ENCODE data around the gene TMEM150C.
"Not testable (repeated sequence)": the region's sequence is repeated elsewhere in the genome, so short reads cannot be mapped to it uniquely, and the experiment has no call there.

The TMEM150C gene

DNA sequence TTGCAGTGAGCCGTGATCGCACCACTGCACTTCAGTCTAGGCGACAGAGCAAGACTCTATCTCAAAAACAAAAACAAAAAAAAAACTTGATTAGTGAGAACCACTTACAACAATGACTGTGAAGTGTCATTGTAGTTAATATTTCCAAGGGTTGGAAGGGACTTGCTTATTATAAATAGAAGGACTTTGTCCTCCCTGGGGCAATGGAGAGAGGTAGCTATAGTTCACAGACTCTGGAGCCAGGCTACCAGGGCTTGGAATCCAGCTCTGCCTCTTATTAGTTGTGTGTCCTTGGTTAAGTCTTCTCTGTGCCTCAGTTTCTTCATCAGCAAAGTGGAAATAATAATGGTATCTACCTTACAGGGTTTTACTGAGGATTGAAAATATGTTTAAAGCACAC is 51.6 kb downstream of the TMEM150C start:
- DNase-seq, result no peak

DNA sequence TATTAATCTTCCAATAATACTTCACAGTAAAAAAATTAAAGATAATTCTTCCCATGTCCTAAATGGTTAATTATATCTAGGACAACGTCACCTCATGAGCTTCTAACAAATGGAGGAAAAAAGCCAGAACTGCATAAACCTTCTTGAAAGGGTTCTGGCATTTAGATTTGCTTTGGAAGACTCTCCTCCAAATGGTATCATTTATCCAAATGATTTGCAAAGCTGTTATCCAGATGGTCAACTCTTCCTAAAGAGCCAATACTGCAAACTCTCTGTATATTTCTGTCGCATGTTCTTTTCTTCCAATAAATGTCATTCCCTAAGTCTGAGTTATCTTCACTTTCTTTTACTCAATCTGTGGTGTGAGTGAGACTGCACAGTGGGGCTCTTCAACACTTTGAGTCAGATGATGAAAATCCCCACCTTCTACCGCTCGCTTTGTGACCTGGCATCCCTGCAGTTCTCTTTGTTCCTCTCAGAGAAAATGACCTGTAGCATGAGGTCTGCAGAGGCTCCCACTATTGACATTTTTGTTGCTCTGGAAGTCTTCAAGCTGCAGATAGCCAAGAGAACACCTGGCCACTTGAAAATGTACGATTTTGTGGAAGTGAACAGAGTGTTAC is 52.9 kb downstream of the TMEM150C start:
- no peak for DNase-seq

DNA sequence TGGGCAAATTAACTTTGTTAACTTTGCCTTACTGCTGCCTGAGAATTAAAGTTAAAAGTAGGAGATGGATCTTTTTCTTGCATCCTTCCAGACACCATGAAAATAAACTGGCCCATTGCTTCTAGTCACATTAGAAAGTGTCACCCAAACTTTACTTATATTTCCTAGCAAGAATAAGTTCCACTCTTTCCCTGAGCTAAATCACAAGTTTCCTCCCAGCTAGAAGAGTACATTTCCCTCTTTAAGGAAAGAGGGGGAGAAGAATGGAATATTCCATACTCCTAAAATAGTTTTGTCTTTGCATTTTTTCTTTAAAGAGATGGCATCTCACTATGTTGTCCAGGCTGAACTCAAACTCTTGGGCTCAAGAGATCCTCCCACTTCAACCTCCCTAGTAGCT is 53.8 kb downstream of the TMEM150C start:
- no peak for DNase-seq

DNA sequence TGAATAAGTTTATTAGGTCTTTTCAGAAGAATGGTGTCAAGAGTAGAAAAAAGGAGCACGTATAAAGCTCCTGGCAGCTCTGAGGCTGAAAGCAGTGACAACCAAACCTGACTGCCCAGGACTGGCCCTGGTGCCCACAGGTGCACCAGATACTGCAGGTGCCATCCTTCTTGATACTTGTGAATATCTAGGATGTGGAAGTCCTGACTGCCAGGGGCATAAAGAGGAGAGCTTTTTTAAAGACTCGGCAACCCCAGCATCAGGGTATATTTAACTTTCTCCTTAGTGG is 60.7 kb downstream of the TMEM150C start:
- no peak for DNase-seq

DNA sequence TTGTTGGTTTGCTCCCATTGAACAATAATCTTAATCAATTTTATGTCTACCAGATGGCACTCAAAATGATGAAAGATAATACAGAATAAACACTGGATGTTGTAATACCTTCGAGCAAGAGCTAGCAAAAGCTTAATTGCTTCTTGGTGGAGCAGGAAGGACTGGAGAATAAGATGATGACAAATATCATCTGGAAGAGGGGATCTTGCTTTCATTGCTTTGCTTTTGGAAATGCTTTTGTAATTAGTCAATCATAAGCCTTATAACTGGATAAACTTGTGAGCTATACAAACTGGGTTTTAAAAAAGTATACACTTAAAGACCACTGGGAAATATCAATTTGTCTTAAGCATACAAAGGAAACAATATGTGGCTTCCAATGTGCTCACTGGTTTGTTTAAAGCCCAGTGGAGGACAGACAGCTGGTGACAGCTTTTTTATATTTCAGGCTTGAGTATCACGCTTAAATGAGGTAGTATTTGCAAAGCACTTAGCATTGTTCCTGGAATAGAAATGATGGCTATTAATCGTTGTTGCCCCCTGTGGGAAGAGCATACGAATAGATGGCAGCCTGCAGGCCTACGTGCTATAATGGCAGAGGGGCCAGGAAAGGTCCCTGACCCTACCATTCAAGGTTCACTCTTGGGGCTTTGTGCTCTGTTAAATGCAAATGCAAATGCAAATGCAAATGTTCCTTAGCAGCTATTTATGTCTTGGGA is 61.2 kb downstream of the TMEM150C start:
- DNase-seq, result no peak

DNA sequence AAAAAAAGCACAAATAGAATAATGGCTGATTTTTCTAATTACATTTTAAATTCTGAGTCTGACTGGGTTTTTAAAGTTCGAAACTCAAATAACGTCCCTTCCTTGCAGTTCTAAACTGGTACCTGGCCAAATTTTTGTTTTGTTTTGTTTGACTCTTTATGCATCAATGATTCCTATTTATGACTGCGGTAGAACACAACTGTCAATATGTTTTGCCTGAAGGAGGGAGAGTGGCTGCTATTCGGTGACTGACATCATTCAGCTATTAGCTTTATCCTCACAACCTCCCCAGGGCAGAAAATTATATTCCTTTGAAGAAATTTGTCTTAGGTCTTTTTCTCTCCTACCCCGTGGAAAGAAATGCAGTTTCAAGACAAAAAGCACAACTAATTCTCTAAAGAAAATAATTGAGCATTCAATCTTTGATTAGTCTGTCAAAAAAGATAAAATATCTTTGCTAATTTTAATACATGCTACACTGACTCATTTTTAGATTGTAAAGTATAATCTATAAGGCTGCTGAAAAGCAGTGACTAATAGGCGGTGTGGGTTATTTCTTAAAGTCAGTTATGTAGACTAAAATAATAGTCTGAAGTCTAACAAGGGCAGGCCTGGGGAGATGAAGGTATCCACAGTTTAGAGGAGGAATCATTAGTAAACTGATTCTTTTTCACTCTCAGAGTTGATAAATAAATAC is 61.9 kb downstream of the TMEM150C start:
- no peak for DNase-seq

DNA sequence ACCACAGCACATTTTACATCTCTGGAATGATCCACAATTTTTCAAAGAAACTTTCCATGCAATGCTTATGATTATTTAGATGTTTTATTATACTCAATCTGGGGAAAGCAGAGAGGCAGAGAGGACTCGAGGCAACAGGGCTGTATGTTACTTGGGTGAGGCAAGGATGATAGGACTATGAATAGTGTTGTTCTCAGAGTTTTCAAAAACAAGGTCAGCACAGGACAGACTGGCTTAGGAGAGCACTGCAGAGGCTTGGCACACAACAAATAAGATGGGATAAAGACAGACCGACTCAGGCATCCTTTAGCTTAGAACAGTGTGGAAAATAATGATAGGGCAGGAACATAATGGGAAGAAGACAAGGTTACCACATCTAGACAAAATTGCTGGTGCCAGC is 65.4 kb downstream of the TMEM150C start:
- no peak for DNase-seq

DNA sequence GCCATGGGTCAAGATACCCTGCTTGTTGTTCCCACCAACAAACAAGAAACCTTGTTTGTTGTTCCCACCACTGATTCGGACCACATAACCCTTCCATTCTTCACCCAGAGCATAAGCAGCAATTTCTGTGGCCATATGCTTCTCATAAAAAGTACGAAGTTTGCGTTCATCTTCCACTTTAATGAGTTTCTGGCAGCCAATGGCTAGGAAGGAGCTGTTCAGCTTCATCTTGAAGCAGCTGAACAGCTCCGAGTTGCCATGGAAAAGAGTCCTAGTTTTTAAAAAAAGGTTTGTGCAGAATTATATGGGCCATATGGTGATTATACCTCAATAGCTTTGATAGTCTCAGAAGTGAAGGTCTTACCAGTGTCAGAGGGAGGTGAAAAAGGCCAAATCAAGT is 66.1 kb downstream of the TMEM150C start:
- DNase-seq, result no peak

DNA sequence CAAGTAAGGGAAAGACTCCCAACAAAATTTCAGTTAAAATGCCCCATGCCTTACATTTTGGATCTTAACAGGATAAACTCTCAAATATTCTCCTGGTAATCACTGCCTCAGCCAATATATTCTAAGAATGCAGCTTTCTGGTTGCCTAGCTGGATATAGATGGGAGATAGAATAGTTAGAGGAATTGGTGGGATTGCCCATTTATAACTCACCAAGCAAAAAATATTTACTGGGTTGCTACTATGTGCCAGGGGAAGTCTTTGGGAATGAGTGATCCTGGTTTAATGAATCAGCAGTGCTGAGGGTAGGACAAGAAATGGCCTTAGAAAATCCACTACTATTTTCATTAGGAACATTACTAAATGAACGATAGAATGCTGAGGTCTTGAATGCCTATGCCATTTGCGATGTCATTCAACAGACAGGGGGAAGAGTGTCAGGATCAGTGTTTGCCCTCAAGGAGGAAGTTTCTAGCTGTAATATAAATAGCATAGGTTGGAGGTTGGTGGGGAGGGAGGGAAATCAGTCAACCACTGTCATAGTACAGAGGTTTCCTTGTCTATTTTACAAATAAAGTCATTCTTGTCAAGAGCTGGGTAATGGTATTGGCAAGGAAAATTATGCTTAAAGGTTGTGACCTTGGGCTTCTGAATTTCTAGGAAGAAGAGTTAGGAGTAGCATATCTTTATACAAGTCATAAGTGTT is 67.9 kb downstream of the TMEM150C start:
- DNase-seq, result no peak

DNA sequence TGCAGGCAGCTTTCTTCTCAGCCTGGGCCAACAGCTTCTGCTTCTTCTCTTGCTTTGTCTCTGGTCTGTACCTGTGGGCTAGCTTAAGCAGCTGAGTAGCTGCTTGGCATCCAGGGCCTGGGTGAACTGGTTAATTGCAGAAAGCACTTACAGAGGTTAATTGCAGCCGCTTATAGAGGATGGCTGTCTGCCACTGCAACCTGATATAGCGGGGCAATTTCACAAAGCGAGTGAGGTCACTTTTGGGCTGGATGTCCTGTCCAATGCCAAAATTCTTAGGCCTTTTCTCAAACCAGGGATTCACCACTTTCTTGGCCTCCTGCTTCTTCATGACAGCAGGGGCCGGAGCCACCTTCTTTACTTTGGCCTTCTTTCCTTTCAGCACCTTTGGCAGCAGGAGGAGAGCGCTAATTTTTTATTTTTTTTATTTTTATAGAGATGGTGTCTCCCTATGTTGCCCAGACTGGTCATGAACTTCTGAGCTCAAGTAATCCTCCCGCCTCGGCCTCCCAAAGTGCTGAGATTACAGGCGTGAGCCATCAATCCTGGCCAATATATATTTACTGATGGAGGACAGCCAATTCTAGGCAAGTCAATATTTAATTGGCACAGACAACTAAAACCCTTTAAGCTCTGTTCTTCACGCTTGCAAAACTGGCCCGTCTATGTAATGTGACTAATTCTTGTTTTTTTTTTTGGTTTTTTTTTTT is 70.4 kb downstream of the TMEM150C start:
- no peak for DNase-seq

DNA sequence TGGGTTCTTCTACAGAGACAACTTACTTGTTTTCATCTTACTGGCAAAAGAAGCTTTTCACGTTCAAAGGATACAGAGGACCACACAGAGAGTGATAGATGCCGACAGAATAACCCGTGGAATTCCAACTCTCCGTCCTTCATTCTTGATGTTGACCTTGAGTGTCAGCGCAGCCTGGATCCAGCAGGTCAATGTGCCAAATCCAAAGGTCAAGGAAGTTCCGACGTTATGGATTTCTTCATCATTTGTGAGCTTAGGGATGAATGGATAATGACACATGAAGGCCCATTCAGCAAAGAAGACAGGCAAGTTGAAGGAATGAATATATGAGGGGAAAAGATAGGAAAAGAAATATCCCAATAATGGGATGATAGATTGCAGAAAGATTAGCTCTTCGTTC is 71.8 kb downstream of the TMEM150C start:
- no peak for DNase-seq

DNA sequence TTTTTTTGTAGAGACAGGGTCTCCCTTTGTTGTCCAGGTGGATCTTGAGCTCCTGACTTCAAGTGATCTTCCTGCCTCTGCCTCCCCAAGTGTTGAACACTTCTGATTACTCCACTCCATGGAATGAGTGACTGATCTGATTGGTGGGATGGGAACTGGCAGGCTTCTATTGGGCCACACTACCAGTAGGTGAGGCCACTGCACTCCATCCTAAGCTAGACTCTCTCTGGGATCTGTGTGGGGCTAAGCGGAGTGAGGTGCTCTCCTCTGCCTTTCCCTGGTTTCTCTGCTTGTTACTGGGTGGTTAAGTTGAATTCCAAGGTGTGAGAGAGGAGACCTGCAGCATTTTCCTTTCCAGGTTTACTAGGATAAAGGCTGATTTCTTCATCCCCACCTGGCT is 72.7 kb downstream of the TMEM150C start:
- DNase-seq, result no peak

DNA sequence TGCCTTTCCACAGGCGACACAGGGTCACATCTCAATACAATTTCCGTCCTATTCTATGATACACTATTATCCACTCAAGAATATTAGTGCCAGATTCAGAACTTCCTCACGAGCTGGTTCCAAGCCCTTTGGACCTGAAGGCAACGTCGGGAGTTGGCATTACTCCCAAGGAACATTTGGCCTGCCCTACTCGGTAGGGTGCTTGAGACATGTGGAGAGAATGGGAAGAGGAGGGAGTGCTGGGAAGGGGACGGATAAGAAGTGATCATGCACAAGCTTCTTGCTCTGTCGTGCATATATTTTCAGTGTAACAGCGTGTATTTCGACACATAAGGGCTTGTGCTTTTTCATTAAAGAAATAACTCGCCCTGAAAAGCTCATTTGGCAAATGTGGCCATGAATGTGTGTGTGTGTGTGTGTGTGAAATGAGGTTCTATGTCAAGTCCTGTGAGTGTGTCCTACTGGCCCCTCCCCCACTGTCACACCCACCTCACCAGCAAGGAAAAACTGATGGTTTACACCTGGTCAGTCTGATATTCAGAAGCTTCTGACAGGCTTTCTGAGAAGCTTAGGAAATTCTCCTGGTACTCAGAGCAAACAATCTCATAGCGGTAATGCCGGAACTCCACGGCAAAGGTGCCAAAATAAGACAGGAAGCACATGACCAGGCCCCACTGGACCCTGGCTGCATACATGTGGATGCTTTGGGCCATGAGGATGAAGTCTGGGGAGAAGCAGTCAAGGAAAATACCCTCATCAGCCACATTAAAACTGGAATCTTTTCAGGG is 76.6 kb downstream of the TMEM150C start:
- DNase-seq, result no peak

DNA sequence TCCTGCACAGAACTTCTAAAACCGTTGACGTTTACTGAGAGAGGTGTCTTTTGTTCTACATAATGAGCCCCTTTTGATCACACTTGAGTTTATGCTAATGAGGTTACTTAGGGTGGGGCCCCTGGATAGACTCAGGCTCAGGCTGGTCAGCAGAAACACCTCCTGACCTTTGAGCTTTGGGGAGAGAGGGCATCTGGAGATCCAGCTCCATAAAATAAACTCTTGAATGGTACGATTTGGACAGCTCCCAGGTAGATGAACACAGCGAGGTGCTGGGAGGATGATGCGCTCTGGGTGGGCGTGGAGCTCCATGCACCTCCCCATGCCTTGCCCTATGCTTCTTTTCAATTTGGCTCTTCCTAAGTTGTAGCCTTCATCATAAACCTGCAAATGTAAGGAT is 79.4 kb downstream of the TMEM150C start:
- no peak for DNase-seq

DNA sequence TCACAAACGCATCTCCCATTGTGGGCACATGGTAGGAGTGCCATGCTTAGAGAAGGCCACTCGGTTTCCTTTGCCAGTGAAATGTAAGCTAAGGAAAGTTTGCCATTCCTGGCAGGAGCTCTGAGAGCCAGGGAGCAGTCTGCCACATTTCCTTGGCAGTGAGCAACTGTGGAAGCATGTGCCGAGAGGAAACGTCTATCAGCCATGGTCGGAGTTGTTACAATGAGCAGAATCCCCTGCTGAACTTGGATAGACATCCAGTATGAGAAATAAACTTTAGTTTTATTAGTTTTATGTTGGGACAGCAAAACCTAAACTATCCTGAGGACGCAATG is 80.3 kb downstream of the TMEM150C start:
- no peak for DNase-seq

DNA sequence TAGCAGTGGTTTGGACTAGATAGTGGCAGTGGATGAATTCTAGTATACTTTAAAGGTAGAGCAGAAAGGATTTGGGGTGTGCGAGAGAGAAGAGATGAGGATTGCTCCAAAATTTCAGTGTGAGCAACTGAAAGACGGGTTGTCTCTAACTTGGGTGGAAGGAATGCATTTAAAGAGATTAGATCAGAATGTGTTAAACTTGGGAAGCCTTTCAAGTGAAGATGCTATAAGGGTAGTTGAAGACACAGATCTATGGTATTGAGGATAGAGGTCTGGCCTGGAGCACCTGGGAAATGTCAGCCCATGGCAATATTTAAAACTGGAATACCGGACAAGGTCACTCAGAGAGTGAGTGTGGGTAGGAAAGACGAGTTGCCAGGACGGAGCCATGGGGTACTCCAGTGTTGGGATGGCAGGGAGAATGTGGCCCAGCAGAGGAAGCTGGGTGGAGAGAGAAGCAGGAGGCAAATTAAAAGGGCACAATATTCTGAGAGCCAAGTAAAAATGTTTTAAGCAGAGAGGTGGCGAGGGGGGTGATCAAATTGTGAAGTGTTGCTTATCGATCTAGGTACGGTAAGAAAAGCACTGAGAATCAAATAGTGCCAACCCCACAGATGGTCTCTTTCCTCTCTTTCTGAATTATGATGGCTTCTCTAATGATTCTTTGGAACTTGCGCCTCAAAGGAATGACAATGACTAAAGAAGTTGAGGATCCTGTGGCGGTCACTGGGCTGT is 80.8 kb downstream of the TMEM150C start:
- no peak for DNase-seq

DNA sequence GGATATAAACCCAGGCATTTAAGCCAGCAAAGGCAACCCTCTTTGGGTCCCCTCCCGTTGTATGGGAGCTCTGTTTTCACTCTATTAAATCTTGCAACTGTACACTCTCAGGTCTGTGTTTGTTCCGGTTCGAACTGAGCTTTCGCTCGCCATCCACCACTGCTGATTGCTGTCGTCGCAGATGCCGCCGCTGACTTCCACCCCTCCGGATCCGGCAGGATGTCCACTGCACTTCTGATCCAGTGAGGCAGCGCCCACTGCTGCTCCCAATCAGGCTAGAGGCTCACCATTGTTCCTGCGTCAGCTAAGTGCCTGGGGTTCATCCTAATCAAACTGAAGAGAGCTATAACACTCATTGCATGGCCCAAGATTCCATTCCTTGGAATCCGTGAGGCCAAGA is 82.2 kb downstream of the TMEM150C start:
- no peak for DNase-seq

DNA sequence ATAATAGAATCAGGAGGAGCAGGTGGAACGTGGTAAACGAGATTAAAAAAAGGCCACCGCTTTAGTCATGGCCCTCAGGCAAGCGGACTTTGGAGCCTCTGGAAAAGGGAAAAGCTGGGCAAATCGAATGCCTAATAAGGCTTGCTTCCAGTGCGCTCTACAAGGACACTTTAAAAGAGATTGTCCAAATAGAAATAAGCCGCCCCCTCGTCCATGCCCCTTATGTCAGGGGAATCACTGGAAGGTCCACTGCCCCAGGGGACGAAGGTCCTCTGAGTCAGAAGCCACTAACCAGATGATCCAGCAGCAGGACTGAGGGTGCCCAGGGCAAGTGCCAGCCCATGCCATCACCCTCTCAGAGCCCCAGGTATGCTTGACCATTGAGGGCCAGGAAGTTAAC is 84.3 kb downstream of the TMEM150C start:
- DNase-seq, result not testable (repeated sequence)

DNA sequence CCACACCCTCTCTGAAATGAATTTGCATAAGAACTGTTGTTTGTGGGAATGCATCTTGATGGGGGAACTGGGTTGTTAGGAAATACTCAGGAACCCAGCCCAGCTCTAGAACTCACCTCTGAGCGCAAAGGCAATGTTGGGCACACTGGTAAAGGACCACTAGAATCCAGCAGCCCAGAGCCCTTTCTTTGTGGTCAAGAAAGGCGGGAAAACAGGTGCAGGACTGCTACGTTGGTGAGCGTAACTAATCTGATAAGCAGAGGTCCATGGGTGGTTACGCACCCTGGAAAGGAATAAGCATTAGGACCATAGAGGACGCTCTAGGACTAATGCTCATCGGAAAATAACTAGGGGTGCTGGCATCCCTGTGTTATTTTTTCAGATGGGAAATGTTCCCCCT is 85.9 kb downstream of the TMEM150C start:
- not testable (repeated sequence) for DNase-seq

DNA sequence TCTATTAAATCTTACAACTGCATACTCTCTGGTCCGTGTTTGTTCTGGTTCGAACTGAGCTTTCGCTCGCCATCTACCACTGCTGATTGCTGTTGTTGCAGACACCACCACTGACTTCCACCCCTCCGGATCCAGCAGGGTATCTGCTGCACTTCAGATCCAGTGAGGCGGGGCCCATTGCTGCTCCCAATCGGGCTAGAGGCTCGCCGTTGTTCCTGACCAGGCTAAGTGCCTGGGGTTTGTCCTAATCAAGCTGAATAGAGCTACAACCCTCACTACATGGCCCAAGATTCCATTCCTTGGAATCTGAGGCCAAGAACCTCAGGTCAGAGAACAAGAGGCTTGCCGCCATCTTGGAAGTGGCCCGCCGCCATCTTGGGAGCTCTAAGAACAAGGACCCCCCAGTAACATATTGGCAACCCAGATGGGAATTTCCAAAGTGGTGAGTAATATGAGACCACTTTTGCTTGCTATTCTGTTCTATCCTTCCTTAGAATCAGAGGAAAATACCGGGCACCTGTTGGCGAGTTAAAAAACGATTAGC is 88.1 kb downstream of the TMEM150C start:
- no peak for DNase-seq

DNA sequence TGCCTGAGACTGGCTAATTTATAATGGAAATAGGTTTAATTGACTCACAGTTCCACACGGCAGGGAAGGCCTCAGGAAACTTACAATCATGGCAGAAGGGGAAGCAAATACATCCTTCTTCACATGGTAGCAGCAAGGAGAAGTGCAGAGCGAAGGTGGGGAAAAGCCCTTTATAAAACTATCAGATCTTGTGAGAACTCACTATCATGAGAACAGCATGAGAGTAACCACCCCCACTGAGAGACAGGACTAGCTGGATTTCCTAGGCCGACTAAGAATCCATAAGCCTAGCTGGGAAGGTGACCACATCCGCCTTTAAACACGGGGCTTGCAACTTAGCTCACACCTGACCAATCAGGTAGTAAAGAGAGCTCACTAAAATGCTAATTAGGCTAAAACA is 88.7 kb downstream of the TMEM150C start:
- DNase-seq, result not testable (repeated sequence)

Data from NCI-H187 (cell line).